Activated T-cell treated with anti-CD3 and anti-CD28 coated beads, Interleukin-2, amount 50 U/mL, for 48 hours (primary cell): ENCODE results near the gene NRG3.

Source experiments
- DNase-seq, 2 experiments: peaks; one replicate each; pipeline ENCODE4 v3.0.0-alpha.2; 2020

The NRG3 gene

GRCh38 chr10:82400841-82401240, 525.8 kb downstream of the NRG3 start:
- no peak for DNase-seq

GRCh38 chr10:82402906-82403401, 528.0 kb downstream of the NRG3 start:
- DNase-seq, result no peak

- DNase-seq, result no peak
Observed at GRCh38 chr10:82409671-82410070, 534.7 kb downstream of the NRG3 start.

GRCh38 chr10:82411416-82411815, 536.4 kb downstream of the NRG3 start:
- DNase-seq, result no peak

DNA sequence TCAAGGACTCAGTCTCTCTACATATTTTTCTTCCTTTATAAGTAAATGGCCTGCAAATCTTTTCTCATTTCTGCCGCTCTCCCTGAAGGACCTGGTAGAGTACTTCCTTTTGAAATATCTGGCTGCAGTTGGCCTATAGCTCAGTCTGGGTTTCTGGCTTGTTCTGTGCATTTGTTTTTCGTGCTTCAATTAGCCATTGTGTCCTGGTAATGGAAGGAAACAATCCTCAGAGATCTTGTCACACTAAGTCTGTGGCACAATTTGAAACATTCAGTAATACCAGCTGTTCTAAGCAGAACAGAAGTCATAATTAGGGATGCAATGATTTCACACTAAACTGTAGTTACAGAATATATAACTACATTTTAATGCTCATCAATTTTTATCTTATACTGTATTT, 545.0 kb downstream of the NRG3 start:
- DNase-seq, result no peak

DNA sequence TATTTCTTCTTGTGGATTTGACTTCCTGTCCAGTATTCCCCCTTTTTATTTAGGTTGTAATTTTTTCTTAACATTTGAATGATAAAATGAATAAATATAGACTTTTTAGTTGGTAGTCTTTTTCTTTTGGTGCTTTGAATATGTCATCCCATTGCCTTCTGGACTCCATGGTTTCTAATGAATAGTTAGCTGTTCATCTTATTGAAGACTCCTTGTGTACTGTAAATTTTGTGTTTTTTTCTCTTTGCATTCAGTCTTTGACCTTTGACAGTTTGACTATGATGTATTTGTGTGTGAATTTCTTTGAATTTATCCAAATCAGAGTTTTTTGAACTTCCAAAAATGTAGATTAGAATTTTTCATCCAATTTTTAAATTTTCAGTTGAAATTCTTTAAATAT, 554.3 kb downstream of the NRG3 start:
- DNase-seq, result no peak

DNA sequence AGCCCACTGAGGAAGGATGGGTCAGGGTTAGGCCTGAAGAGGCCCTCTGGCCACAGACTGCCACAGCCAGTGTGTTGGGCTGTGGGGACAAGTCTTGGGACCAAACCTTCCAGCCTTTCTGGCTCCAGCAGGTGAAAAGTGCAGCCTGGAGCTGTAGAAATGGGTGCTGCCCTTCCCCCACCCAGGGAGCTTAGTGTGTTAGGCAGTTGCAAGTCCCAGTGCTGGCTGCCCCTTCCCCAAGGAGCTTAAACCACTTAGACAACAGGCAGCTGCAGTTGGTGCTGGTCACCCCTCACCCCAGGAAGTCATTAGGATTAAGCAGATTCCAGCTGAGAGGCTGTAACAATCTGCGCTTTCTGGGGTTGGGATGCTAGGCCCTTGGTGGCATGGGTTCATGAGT, 563.3 kb downstream of the NRG3 start:
- no peak for DNase-seq

DNA sequence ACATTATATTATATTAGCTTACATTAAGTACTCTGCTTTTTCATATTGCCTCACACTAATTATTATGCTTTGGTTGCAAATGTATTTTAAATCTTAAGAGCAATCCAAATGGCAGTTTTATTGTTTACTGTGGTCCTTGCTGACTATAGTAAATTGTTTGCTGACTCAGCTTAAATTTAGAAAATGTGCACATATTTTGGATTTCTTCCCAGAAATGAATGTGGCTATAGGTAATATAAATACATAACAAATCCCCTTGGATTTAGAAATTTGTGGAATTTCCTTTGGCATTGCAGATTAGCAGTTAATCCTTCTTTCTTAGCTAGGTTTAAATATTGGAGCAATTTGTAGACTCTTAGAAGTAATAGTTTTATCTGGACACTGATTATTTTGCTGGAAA, 565.8 kb downstream of the NRG3 start:
- DNase-seq, result no peak

DNA sequence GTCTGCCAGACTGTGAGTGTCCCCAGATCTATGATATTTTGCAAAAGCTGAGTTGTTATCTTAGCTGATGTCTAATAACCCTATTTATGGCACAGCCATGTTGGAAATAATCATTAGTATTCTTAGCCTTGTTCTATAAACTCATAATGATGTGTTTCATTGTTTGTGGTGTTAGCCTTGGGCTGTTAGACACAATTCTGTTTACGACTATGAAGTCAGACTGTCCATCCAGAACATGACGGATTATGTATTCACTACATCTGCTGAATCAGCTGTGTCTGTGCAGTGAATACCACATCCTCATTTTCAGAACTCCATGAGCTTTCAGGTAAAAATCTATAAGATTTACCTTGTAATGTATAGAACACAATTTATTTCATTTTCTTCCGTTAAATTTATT, 577.1 kb downstream of the NRG3 start:
- DNase-seq, result no peak

DNA sequence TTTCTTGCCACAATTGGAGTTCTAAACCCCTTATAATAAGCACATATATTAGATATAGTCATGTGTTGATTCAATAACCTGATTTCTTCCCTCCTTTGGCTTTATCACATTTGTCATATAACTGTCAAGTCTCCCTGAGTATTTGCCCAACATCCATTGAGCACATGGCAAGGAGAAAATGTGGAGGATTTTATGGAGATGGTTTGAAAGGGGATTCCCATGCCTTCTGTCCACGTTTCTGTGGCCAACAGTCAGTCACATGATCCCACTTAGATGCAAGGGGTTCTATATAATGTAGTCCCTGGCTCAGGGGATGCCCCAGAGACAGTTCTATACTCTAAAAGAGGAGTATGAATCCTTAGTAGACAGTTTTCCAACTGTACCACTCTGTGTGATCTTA, 577.7 kb downstream of the NRG3 start:
- no peak for DNase-seq

DNA sequence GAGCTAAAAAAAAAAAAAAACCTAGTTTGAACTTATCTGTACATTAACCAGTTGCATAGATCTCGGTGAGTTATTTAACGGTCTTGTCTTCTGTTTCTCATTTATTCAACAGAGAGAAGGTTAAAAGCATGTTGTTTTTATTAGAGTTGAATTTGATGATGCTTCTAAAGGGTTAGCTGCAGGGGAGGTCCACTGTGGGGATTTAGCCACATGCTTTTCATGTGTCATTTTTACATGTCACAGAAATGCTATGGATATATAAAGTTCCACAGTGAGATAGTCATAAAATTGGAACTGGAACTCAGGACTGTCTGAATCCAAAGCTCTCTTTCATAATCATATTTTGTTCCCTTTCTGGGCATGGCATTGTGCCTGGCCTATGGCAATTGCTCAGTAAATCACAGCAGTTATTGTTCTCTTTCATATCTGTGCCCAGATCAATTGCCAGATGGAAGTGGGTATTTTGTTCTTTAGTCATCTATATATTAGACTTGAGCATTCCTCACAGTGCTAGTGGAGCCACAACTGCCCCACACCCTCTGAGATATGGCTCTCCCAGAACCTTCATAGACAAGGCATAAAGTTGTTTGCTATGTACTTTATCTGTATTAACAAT, 578.8 kb downstream of the NRG3 start:
- no peak for DNase-seq

- no peak for DNase-seq
Observed at GRCh38 chr10:82462910-82463551, 588.0 kb downstream of the NRG3 start.

DNA sequence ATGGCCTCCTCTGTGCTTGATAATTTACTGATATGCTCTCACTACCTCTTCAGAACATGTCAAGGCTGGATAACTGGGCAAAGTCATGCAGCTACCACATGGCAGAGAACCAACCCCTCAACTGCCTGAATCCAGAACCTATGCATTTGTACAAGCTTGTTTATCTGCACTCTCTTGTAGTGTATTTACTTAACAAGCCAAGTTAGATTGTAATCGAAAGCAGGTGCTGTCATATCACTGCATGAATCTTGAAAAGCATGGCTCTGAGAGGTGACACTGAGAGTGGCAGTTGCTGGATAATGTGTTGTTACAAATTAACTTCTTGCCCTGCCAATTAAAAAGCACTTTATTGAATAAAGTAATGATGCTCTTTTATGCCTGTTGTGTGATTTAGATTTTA, 588.6 kb downstream of the NRG3 start:
- no peak for DNase-seq

- no peak for DNase-seq
Observed at GRCh38 chr10:82464191-82464818, 589.3 kb downstream of the NRG3 start.

DNA sequence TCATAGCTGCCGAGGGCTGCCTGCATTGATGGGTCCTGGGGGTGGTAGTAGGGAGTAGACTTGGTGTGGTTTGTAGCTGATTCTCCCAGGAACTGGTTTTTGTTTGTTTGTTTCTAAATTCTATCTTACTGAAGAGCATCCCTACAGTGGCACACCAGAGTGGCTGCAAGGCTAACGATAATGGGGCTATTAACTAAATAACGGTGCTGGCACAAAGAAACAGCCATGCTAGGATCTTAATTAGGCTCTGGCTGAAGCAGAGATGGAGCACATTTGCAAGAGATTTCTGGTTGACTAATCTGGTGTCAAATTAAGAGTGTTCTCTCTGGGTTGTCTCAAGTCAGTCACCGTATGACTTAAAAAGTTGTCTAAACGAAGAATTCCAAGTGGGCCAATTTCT, 590.0 kb downstream of the NRG3 start:
- DNase-seq, result no peak

- DNase-seq, result no peak
Observed at GRCh38 chr10:82468453-82468852, 593.5 kb downstream of the NRG3 start.

GRCh38 chr10:82472406-82473335, 597.7 kb downstream of the NRG3 start:
- no peak for DNase-seq

DNA sequence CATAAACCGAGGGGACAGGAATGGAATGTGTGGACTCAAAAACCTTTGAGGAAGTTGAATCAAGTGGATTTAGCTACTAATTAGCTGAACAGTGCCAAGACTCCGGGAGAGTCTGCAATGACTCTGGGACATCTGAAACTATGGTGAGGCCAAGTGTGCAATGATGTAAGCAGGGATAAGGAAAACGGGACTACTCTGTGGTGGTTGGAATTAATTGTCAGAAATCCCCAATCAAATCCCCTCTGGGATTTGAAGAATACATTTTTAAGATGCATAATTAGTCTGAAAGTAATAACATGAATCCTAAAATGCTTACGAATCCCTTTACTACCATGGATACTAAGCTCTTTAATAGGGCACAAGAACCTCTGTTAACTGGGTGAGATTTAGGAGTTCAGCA, 602.8 kb downstream of the NRG3 start:
- DNase-seq, result no peak

DNA sequence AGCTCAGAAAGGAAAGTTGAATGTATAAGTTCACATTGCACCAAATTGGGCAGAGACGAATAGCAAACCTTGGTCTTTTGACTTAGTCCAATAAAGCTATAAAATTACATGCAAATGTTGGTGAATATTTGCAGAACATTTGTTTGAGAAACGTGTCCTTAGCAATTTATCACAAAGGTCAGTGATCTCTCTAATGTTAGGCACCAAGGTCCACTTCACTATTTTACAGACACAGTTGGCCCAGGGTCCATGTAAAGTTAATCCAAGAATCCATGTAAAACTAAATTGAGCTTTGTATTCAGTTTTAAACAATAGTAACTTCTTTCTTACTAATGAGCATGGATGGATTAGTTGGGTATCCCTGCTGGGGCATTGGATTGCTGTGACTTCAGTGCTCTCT, 617.7 kb downstream of the NRG3 start:
- DNase-seq, result no peak

DNA sequence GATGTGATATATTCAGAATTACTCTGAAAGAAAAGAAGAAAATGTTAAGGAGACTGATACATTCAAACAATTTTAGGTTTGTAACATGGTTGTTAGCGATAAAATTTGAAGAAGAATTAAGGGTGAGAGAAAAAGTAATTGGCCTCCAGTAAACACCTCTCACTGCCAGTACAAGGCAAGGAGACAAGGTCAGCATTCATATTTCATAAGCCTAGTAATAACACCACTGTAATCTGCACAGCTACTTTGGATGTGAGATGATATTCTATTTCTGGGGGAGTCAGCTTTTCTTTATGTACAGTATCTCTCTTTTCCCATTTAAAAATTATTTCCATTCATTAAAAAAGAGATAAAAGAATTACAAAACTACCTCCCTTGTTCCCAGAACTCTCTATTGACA, 621.1 kb downstream of the NRG3 start:
- DNase-seq, result no peak

- no peak for DNase-seq
Observed at GRCh38 chr10:82497439-82497838, 622.4 kb downstream of the NRG3 start.

DNA sequence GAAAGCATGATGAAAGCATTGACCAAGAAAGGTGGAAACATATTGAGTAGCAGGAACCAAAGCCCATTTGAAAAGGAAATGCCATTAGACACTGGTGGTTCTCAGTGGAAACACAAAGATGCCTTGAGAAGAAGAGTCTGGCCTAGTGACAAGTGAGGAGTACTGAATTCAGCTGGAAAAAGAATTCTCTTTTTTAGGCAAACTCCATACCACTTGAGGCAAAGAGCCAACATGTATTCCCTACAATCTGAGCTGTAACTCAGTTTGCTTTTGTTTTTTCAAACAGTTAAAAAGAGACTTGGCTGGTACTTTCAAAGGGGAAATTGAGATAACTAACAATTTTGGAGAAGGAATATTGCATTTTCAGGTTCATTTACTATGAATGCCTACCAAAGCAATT, 624.0 kb downstream of the NRG3 start:
- no peak for DNase-seq

- no peak for DNase-seq
Observed at GRCh38 chr10:82505009-82505408, 630.0 kb downstream of the NRG3 start.
